ENCODE measurements around the gene KLF16. TPM values are rescaled to one million over a fixed set of nuclear protein-coding genes. Genes with fewer than 3 reads are reported as not detected.

Gene KLF16
- total and polyA plus RNA-seq, 2 experiments from 2014 or later: 8.9 to 20.2 TPM

DNA sequence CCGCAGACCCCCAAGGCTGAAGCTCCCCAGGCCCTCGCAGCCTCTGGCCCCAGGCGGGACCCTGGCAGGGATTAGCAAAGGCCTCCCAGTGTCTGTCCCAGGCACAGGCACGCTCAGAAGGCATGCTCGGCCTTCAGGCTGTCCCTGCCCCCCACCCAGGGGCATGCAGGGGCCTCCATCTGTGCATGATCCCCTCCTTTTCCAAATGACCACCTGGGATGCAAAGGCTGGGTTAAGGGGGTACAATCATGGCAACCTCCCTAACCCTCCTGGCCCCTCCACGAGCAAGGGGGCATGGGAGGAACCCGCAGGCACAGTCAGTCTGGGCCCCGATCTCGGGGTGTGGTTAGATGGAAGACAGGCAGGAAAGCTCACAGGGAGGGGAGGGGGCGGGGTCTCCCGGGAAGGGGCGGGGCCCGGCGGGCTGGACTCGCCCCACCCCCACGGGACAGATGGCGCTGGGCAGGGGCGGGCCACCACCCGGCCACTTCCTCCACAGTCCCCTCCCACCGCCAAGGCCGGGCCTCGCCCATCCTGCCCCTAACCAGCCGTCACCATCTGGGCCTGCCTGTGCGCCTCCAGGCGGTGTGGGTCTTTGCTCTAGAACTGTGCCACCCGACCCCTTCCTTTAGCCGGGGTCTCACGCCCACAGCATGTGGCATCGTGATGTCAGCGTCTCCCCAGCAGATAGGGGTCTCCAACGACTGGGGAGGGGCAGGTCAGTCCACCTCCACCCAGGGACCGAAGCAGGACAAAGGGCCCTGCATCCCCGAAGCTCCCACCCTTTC, 8.1 kb downstream of the KLF16 start:
- peak; percentile 97 for DNase-seq (ENCODE audit: low spot score)
- H3K4me1 ChIP-seq (ENCODE audit: insufficient read depth): peaks cover 50% of the 10 kb centered on the region
- Mint-ChIP-seq H3K4me3 (peak overlapping the region; percentile 62), H3K4me1 (peaks cover 52% of the 10 kb centered on the region), H3K27ac (peak overlapping the region; percentile 93), H3K9me3 (no peaks in the 10 kb centered on the region), H3K36me3 (ENCODE audit: low read depth) (peaks cover 5% of the 10 kb centered on the region; the same call in 2 of the 3 replicates), H3K27me3 (ENCODE audit: insufficient read depth, low read depth, poor library complexity) (peaks cover 21% of the 10 kb centered on the region)
- peaks cover 14% of the 10 kb centered on the region for H3F3A ChIP-seq (replicated peaks; ENCODE audit: low read depth)
- H3K9me2 ChIP-seq (ENCODE audit: insufficient read depth): no peaks in the 10 kb centered on the region
- no peaks in the 10 kb centered on the region for H3K27me3 ChIP-seq (ENCODE audit: insufficient read depth)
- peaks cover 14% of the 10 kb centered on the region; the same call in 1 of the 2 replicates for H4K20me1 ChIP-seq (replicated peaks; ENCODE audit: insufficient read depth)
- H3K4me2 ChIP-seq: peak overlapping the region; percentile 98
- H3K4me3 ChIP-seq: peak overlapping the region; percentile 74
- ATAC-seq: peak; percentile 65
- peaks cover 33% of the 10 kb centered on the region for H3K79me2 ChIP-seq (replicated peaks; ENCODE audit: insufficient read depth)
- no peak overlapping the region for H2AFZ ChIP-seq
- peak overlapping the region; percentile 88 for H3K27ac ChIP-seq (ENCODE audit: low read depth)
- TF ChIP-seq CREB1 (CRISPR knock-in tag; IDR thresholded peaks at IDR 0.05; ENCODE audit: low read depth) (no peak), POLR2AphosphoS5 (IDR thresholded peaks at IDR 0.05; ENCODE audit: low read depth) (peak; percentile 64; the same call in 1 of the 2 replicates), JUNB (IDR thresholded peaks at IDR 0.05; ENCODE audit: unreplicated experiment) (no peak), REST (IDR thresholded peaks at IDR 0.05; ENCODE audit: unreplicated experiment) (no peak), STAT1 (IDR thresholded peaks at IDR 0.05; ENCODE audit: unreplicated experiment) (no peak), ZNF331 (CRISPR knock-in tag; IDR thresholded peaks at IDR 0.05; ENCODE audit: low read depth) (no peak), EZH2phosphoT487 (IDR thresholded peaks at IDR 0.05; ENCODE audit: unreplicated experiment) (no peak), ZNF114 (CRISPR knock-in tag; IDR thresholded peaks at IDR 0.05) (no peak)
- TF ChIP-seq, protein P1, sequence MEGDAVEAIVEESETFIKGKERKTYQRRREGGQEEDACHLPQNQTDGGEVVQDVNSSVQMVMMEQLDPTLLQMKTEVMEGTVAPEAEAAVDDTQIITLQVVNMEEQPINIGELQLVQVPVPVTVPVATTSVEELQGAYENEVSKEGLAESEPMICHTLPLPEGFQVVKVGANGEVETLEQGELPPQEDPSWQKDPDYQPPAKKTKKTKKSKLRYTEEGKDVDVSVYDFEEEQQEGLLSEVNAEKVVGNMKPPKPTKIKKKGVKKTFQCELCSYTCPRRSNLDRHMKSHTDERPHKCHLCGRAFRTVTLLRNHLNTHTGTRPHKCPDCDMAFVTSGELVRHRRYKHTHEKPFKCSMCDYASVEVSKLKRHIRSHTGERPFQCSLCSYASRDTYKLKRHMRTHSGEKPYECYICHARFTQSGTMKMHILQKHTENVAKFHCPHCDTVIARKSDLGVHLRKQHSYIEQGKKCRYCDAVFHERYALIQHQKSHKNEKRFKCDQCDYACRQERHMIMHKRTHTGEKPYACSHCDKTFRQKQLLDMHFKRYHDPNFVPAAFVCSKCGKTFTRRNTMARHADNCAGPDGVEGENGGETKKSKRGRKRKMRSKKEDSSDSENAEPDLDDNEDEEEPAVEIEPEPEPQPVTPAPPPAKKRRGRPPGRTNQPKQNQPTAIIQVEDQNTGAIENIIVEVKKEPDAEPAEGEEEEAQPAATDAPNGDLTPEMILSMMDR (conservative IDR thresholded peaks at IDR 0.05; ENCODE audit: low read depth in 2 of 2): peak in 1 of 2 experiments; percentile 10; a peak in 1 of 4 replicates
- TF ChIP-seq, protein P2, sequence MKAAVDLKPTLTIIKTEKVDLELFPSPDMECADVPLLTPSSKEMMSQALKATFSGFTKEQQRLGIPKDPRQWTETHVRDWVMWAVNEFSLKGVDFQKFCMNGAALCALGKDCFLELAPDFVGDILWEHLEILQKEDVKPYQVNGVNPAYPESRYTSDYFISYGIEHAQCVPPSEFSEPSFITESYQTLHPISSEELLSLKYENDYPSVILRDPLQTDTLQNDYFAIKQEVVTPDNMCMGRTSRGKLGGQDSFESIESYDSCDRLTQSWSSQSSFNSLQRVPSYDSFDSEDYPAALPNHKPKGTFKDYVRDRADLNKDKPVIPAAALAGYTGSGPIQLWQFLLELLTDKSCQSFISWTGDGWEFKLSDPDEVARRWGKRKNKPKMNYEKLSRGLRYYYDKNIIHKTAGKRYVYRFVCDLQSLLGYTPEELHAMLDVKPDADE (IDR thresholded peaks at IDR 0.05): no peak
- TF ChIP-seq, protein P3, sequence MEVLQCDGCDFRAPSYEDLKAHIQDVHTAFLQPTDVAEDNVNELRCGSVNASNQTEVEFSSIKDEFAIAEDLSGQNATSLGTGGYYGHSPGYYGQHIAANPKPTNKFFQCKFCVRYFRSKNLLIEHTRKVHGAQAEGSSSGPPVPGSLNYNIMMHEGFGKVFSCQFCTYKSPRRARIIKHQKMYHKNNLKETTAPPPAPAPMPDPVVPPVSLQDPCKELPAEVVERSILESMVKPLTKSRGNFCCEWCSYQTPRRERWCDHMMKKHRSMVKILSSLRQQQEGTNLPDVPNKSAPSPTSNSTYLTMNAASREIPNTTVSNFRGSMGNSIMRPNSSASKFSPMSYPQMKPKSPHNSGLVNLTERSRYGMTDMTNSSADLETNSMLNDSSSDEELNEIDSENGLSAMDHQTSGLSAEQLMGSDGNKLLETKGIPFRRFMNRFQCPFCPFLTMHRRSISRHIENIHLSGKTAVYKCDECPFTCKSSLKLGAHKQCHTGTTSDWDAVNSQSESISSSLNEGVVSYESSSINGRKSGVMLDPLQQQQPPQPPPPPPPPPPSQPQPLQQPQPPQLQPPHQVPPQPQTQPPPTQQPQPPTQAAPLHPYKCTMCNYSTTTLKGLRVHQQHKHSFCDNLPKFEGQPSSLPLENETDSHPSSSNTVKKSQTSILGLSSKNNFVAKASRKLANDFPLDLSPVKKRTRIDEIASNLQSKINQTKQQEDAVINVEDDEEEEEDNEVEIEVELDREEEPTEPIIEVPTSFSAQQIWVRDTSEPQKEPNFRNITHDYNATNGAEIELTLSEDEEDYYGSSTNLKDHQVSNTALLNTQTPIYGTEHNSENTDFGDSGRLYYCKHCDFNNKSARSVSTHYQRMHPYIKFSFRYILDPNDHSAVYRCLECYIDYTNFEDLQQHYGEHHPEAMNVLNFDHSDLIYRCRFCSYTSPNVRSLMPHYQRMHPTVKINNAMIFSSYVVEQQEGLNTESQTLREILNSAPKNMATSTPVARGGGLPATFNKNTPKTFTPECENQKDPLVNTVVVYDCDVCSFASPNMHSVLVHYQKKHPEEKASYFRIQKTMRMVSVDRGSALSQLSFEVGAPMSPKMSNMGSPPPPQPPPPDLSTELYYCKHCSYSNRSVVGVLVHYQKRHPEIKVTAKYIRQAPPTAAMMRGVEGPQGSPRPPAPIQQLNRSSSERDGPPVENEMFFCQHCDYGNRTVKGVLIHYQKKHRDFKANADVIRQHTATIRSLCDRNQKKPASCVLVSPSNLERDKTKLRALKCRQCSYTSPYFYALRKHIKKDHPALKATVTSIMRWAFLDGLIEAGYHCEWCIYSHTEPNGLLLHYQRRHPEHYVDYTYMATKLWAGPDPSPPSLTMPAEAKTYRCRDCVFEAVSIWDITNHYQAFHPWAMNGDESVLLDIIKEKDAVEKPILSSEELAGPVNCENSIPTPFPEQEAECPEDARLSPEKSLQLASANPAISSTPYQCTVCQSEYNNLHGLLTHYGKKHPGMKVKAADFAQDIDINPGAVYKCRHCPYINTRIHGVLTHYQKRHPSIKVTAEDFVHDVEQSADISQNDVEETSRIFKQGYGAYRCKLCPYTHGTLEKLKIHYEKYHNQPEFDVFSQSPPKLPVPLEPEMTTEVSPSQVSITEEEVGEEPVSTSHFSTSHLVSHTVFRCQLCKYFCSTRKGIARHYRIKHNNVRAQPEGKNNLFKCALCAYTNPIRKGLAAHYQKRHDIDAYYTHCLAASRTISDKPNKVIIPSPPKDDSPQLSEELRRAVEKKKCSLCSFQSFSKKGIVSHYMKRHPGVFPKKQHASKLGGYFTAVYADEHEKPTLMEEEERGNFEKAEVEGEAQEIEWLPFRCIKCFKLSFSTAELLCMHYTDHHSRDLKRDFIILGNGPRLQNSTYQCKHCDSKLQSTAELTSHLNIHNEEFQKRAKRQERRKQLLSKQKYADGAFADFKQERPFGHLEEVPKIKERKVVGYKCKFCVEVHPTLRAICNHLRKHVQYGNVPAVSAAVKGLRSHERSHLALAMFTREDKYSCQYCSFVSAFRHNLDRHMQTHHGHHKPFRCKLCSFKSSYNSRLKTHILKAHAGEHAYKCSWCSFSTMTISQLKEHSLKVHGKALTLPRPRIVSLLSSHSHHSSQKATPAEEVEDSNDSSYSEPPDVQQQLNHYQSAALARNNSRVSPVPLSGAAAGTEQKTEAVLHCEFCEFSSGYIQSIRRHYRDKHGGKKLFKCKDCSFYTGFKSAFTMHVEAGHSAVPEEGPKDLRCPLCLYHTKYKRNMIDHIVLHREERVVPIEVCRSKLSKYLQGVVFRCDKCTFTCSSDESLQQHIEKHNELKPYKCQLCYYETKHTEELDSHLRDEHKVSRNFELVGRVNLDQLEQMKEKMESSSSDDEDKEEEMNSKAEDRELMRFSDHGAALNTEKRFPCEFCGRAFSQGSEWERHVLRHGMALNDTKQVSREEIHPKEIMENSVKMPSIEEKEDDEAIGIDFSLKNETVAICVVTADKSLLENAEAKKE (CRISPR knock-in tag; IDR thresholded peaks at IDR 0.05): no peak
- no peaks in the 10 kb centered on the region for H3K36me3 ChIP-seq (ENCODE audit: insufficient read depth)

All from GM23338 (cell line).